GM19468 (cell line): ENCODE data around the gene CYREN.

Experiments
- ATAC-seq: cut with Tn5 transposase; IDR thresholded peaks from one replicate; pipeline ENCODE4 v1.9.1; 2021; ENCODE audit warnings: mild to moderate bottlenecking, moderate library complexity, moderate number of reproducible peaks; ENCODE audit not compliant: unreplicated experiment; ENCODE audit errors: extremely low read depth

The CYREN gene

DNA sequence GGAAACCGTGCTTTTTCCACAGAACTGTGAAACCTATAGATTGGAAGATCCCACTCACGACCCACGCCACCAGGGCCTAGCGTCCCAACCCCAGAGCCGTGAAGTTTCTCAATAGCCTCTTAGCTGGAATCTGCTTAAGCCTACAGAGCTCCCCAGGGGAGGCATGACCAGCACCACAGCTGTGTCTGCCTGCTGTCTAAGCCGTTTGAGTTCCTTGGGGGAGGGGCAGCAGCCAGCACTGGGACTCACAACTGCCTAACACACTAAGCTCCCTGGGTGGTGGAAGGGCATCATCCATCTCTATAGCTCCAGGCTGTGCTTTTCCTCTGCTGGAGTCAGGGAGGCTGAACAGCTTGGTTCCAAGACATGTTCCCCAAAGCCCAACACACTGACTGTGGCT, 48.6 kb downstream of the CYREN start:
- no peak for ATAC-seq

DNA sequence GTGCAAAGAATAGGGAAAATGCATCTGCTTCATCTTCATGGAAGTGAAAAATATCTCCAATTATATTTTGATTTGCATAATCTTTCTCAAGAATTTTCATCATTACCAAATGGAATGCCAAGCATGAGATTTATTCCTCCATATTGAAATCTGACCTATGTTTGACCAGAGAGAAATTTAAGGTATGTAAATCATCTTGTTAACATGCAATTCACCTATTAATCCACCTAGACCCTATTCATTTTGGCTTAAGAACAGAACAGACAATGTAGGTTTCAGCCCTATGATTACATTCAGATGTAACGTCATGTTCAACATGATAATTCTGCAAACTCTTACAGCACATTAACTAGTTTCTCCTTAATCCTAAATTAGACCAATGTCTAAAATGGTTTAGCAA, 53.4 kb downstream of the CYREN start:
- ATAC-seq: no peak
